Left renal pelvis (tissue), 4 donors: Measurements from ENCODE around the gene JAG1. TPM values are rescaled to one million over a fixed set of nuclear protein-coding genes. Genes with fewer than 3 reads are reported as not detected.

ENCODE experiments used
- DNase-seq, 4 donors: peaks; one replicate each; pipeline ENCODE4 v3.0.0-alpha.2; 2013; ENCODE audit warnings: low read depth in 4 of 4, low spot score in 3 of 4
- polyA plus RNA-seq, 4 donors: library from polyadenylated mRNA; unstranded; fragments of 120-200 nt; gene quantifications; one replicate each; pipeline ENCODE4 v1.2.1, GENCODE V29; 2013; ENCODE audit not compliant: insufficient read length in 4 of 4

Gene JAG1
- polyA plus RNA-seq, 4 donors = 27.4 to 203 (median 182) TPM

DNA sequence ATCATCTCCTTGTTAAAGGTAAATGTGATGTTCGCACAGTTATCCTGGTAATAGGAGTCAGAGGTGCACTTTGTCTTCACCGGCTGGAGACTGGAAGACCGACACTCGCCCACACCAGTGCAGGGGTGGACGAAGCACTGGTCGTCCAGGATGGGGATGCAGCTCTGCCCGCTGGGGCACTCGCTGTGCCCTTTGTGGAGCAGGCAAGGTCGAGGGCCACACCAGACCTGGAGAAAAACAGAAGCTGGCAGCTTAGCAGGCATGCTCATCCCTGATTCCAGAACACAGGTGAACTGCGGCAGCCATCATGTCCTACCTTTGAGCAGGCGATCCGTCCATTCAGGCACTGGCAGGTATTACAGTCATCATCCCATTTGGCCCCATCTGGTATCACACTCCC is 32.3 kb downstream of the JAG1 start:
- no peak for DNase-seq

DNA sequence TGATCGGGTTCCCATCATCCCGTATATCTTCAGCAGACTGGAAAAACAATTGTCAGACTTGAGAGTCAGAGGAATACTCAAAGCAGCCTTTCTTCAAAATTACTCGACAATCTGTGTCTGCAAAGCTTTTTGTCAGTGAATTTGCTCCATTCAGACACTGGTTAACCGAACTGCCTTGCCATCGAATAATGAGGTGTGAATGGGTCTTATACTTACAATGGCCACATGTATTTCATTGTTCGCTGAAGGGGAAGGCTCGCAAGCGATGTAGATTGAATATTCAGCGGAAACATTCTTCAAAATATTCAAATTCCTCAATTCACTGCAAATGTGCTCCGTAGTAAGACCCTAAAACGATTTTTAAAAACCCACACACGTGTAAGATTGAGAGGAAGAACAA is 32.9 kb downstream of the JAG1 start:
- no peak for DNase-seq

DNA sequence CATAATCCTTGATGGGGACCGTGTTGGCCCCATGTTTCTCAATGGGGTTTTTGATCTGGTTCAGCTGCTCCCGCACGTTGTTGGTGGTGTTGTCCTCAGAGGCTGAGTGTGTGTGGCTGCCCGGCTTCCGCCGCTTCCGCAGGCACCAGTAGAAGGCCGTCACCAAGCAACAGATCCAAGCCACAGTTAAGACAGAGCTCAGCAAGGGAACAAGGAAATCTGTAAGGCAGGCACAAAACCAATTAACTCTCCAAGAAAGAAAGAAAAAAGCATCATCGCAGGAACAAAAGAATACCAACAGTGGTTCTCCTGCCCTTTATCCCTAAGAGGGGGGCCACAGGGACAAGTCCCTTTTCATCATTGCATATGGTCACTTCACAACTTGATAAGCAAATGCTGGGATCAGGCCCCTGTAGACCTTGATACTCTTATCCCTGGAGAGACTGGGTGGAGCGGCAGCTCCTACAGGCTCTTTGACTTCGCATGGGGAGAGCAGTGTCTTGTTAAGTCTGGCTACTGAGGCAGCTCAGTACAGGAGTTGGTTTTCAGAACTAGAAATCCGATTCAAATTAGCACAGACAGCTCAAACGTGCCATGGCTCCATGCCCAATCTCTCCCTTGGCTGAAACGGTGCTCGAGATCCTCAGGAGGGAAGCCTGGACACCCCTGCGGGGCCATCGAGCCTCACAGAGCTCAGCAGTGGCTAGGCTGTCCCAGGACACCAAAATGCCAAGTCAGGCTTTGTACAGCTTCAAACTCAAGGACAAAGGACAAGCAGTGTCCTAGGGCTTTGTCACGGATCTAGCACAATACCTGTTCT is 33.9 kb downstream of the JAG1 start:
- DNase-seq = no peak

DNA sequence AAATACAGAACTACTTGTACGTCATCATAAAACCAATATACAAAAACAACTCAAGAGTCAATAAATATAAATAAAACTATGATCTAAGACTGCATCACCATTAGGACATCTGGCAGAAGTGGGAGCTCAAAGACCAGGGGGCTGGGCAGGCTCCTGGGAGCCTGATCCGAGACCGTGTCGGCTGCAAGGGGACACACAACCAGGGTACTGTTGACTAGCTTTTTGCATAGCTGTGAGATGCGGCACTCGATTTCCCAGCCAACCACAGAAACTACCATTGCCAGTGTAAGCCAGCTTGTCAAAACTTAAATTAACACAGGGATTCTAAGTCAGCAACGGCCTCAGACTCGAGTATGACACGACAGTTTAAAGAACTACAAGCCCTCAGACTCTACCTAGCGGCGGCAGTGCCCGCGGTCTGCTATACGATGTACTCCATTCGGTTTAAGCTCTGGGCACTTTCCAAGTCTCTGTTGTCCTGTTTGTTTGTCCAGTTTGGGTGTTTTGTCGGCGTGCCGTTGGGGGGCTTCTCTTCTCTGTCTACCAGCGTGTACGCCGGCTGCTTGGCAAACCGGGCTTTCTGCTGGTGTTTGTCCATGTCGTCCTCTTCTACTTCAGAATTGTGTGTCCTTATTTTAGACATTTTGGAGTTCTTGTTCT is 34.6 kb downstream of the JAG1 start:
- DNase-seq = no peak

DNA sequence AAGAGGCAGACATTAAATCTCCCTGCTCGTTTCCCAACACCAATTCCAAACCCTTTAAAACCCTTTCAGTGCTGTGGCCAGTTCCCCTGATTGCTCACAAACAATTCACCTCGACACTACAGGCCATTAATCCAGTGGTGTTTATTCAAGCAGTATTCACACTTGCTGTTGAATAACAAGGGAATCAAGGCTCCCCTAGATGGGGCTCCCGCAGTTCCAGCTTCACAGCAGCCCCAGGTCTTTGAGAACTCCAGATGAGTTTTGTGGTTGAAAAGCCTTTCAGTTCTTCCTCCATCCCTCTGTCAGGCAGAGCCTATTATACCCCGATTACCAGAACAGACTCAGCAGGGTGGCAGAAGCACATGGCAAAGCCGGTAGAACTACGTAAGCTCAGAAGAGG is 36.2 kb downstream of the JAG1 start:
- DNase-seq = no peak

DNA sequence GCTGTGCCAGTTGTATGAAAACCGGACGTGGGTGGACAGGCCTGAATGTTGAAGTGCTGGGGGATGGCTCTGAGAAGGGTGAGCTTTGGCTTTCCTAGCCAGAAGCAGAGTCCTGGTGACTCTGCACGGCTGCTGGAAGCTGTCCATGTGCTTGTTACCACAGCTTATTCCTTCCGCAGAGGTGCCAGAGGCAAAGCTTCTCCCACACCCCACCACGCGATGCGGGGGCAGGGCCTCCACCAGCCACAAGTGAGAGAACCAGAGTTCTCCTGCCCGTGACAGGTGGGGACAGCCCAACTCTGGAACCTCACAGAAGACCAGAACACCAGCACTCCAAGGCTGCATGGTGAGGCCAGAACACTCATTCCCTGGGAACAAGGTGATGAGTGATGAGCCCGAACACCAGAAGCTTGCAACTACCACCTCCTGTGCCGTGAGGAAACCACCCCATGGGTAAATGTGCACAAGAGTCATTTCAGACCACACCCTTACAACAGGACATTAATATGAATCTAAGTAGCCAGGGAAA is 36.7 kb downstream of the JAG1 start:
- no peak for DNase-seq

DNA sequence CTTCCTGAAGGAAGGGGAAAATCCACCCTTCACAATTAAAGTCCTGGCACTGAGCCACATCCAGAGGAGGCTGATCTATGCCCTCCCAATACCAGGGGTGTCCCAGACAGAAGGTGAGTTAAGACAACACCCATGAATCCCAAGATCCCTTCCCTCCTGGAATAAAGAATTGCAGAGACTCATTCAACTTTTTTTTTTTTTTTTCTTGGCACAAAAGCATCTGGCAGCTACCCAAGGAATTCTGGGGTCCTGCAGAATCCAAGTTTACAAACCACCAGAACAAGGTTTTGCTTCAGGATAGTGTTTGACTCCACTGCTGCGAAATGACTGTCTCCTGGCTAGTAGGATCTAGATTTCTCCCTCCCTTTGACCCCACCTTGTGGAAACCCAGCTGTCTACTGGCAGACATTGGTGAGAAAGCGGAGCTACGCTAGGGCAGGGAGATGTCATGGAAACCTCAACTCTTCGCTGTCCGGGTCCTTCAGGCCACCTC is 37.4 kb downstream of the JAG1 start:
- DNase-seq = no peak

DNA sequence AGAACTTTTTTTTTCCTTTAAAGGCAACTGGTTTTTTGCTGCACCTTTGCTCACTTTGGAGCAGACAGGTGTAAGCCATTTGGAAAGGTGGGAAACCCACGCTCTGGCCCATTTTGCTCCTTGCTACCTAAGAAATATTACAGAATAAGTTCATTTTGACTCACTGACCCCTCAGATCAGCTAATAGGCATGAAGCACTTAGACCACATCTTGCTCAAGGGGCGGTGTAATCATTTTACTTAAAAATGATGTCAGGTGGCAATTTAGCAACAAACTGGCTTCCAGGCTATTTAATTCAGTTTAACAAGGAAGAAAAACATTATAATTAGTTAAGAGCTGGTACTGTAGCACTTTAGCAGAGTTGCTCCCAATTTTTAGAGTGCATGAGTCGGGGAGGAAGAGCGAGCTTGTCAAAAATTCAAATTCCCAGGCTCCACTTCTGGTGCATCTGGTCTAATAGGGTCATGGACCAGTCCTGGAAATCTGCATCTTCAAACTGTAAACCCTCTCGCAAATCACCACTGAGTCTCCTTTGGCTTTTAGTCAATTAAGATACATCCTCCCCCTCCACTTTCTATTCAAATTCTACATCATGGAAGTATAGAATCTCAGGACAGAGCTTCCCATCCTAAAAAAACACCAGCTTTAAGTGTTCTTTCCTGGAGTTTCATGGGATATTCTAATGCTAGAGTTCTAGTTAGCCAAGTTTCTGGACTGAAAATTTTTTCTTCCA is 38.2 kb downstream of the JAG1 start:
- no peak for DNase-seq

DNA sequence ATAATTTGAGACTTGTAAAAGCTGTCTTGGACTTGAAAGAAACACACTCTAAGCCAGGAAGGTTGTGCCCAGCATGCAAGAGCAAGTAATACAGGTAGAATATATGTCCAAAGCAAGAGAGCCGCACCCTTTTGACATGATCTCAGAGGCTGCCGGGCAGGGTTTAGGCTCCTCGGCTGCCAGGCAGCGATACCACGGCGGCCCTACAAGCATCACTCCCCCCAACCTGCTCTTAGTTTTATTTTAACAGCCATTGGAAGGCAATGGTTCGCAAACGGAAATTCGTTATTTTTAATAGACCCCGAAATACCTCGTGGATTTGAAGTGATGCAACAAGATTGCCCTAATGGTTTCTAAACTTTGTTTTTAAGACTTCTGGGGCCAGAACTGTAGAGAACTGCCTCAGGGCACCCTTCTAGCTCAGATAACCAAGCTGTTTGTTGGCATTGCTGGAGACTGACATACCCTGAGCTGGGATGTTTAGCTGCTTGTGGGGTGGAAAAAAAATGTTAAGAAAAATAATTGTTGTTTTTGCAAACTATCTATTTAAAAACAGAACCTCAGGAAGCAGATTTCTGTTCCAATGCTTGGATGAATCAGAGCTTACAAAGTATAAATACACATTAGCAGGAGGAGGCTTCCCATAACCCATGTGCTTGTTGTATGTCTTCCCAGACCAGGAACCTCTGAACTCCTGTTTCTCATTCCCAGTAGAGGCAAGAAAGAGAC is 39.0 kb downstream of the JAG1 start:
- DNase-seq = no peak

DNA sequence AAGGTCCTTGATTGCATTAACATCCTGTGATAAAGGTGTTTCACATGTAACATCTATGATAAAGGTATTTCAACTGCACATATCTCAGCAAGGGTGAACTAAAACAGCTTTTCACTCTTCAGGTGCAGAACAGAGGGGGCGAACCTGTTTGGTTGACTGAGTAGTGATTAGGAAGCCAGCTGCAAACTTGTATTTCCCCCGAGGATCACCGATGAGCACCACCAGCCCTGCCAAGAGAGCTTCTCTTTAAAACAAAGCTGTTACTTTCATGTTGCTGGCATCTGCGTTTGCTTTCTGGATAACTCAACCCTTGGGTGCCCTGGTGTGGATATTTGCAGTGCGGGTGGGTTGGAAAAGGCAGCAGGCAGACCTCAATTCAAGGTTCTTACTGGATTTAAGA is 39.6 kb downstream of the JAG1 start:
- no peak for DNase-seq

DNA sequence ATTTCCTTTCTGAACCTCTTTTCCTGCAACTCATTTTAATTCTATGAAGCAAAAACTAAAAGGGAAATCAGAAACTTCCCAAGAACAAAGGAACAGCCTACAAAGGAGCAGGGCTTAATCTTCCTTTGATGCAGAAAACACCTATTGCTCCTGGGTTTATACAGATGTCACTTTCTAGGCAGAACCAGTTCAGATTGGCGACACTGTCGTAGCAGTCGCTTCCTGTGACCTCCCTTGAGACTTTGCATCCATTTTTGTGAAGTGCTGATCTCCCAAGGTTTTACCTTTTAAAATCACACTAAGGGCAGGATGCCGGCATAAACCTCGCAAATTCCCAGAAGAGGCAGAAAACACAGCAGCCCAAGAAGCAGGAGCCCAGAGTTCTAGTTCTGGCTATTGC is 40.1 kb downstream of the JAG1 start:
- no peak for DNase-seq

DNA sequence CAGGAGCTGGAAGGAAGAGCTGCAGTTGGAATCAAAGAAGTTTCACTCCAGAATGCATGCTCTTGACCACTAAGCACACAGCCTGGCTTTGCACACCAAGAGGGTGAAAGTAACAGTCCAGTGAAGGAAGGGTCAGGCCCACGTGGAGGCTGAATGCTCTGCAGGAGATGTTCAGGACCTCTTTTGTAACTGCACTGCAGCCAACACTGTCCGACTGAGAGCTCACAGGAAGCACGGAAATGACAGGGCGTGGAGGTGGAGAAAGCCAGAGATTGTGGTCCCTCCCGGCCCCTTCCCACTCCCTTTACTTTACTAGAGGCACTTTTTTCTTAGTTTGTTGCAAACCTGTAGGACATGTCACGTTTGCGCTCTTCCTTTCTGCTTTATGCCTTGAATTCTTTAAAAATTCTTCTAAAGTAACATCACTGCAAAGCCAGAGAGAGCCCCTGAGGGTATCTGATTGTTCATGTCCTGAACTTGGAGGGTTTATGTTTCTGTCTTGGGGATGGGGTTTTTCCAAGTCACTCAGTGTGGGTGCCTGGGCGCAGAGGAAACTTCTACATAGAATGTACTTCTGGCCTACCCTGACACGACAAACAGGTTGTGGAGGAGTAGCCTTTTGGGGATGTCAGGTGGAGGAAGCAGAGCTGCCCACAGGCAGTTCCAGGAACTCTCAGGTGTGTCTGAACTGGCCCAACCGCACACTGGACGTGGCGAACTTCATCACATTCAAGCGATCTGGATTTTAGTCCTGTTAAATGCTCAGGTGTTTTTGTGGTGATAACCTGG is 40.9 kb downstream of the JAG1 start:
- DNase-seq = no peak

DNA sequence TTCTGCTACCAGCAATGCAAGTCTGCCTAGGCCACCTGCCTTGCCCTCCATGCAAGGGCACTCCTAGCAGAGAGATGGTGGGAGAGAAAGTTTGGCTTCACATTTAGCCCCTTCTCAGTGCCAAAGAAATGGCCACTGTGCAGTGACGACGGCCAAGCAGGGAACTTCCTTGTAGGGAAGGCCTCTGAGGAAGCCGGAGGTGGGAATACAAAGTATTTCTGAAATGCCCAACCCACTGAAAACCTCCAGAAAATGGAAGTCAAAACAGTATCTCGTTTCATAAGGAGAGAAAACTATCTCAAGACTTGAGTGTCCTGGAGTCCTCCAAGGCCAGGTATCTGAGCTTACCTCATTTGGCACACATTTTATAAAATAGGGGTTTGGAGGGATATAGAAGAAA is 42.7 kb downstream of the JAG1 start:
- no peak for DNase-seq

DNA sequence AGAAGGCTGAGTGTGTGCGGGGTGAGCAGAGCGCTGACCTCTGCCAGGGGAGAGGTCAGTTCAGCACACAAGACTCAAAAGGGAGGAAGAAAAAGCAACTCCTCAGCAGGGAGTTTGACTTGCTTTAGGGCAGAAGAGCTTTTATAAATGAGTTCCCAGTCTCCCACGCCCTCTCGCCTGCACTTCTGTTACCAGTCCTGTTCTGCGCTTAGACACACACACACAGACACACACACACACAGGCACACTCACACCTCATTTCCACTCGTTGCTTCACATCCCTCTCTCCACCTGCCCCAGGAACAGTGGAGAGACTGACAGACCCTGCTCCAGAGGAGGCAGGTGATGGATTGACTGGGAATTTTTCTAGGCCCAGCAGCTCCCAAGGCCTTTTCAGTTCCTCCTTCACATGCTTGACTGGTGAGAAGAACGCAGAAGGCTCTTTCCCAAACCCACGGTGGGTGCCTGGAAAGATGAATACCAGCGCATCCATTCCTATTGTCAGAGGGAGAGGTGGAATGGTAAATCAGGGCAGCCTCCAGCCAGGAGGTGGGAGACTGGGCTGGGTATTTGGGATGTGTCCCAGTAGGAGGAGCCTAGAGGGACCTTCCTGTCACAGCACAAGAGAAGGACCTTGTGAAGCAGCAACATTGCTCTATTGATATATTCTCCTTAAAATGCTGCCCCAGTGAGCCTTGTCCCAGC is 43.7 kb downstream of the JAG1 start:
- no peak for DNase-seq

DNA sequence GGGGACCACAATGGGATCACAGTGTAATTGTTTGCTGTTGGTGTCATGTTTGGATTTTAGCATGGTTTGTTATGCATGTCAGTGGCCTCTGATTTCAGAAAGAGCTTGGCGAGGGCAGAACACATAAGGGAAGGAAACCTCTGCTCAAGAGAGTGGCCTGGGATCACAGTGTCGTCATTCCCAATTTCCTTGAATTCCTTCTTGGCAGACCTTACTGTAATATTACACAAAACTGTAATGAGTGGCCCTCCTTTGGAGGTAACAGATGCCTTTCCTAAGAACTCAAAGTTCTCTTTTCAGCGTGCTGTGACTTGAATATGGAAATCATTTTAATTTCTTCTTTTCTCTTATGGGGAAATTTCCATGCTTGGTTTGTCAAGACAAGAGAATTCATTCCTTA is 46.9 kb downstream of the JAG1 start:
- no peak for DNase-seq

DNA sequence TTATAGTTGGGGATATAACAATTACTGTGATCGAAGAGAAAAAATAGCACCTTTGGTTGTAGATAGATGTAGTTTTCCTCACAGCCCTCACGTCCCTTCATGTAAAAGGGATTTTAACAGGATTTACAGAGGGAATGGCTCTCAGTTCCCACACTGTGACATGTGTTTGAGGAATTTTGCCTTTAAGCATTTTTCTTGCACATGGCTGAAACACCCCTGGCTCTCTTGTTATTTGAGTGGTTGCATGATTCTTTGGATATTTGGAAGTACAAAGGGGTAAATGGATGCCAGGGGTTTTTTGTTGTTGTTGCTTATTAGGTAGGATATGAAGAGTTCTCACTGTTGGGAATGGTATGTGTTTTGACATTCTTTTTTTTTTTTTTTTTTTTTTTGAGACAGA is 48.2 kb downstream of the JAG1 start:
- no peak for DNase-seq

DNA sequence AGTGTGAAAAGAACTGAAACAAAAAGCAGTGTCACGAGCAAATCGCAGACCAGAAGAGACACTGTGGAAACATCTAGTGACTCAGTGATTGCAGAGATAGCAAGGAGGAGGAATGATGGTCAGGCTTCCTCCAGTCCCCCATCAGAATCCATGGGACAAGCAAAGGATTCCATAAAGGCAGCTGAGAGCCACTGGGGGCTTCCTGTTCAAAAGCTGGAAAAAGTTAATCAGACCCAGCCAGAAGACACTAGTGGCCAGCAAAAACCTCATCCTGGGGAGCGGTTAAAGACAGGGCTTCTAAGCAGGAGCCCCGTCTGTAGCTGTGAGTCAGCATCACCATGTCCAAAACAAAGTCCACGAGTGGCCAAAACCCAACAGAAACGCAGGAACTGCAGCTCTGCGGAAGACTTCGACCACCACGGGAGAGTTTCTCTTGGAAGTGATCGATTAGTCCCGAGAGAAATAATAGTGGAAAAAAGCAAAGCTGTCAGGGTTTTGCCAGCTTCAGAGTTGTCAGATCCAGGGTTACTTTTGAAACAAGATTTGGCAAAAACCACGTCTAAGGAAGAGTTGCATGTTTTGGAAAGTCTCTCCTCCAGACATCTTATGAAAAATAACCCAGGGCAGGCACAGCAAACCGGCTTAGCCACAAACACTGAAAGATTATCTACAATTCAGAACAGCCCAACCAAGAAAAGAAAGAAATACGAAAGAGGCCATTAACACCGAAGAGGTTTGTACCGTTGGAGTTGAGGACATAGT is 51.0 kb downstream of the JAG1 start:
- no peak for DNase-seq

DNA sequence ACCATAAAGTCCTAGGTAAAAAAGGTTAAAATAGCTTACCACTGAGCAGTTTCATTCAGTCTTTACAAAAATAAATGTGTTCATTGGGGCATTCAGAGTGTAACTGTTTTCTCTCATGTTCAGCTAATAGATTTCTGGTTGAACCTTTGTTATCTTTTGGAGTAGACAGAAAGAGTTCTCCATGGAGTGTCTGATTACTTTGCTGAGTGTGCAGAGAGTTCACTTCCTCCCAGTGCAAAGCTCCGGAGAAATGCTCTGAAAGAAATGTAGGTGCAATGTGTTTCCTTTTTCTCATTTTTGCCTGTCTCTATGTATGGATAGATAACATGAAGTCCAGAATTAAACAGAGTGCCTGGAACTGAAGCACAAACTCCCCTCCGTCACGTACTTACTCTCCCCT is 52.6 kb downstream of the JAG1 start:
- DNase-seq = no peak

DNA sequence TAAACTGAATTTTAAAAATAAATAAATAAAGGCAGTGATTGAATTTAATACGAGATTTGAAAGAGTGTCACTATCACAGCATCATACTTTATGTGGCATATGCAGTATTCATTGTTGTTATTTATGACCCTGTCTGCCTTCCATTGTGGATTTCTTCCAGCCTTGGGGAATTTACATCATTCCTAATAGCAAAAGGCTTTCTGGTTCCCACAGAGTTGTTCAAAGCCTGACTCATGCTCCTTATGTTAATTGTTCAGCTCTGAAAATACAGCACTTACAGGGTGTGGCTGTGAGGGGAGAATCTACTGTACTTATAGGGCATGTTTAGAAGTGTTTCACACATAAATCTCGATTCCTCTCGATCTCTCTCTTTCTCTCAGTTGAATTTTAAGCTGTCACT is 54.4 kb downstream of the JAG1 start:
- no peak for DNase-seq
